Erythroblast (primary cell): ENCODE measurements around the gene ITGA7.
A peak's percentile ranks its signal among the peaks of the same experiment; 100 is the strongest.

Experiments used
- GATA1 ChIP-seq: IDR thresholded peaks from 2 replicates; pipeline ENCODE4 v1.6.1; 2011; ENCODE audit warnings: low read depth, mild to moderate bottlenecking, control low read depth, low read length, moderate library complexity
- POLR2A ChIP-seq: IDR thresholded peaks from 2 replicates; pipeline ENCODE4 v1.6.1; 2011; ENCODE audit warnings: mild to moderate bottlenecking, low read length

GRCh38 chr12:55715833-55716581, 8.3 kb upstream of the ITGA7 start, which contains the start of gene BLOC1S1:
- TF ChIP-seq POLR2A = peak; percentile 72
- no peak for TF ChIP-seq GATA1
